Activated T-cell treated with anti-CD3 and anti-CD28 coated beads for 48 hours (primary cell): ENCODE measurements around the gene SERPINB2.

Experiments used
- DNase-seq: peaks from one replicate; pipeline ENCODE4 v3.0.0-alpha.2; 2020; ENCODE audit warnings: low read depth

SERPINB2 gene, protein sequence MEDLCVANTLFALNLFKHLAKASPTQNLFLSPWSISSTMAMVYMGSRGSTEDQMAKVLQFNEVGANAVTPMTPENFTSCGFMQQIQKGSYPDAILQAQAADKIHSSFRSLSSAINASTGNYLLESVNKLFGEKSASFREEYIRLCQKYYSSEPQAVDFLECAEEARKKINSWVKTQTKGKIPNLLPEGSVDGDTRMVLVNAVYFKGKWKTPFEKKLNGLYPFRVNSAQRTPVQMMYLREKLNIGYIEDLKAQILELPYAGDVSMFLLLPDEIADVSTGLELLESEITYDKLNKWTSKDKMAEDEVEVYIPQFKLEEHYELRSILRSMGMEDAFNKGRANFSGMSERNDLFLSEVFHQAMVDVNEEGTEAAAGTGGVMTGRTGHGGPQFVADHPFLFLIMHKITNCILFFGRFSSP

DNA sequence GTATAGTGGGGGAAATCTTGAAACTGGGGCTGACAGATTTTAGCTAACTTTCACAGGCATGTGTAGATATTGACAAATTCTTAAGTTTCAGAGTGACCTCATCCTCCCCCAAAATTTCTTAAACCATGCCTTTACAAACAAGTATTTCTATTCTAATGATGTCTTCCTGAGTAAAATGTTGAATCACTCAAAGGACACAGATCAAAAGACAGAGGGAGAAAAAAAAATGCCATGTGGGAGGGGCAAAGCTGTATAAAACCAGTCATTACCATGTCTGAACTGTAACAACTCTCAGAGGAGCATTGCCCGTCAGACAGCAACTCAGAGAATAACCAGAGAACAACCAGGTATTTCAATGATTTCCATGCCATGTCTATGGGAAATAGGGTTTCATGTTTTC is at the start of gene SERPINB2:
Gene SERPINB2 (plus strand): TSS at position 282 of the 400 bp plus-strand sequence. CDS start 3,740 bp downstream, outside the sequence.
- DNase-seq: no peak

- DNase-seq: no peak
Observed at GRCh38 chr18:63843008-63843407, 44.5 kb upstream of the SERPINB2 start.

GRCh38 chr18:63844254-63844653 is 43.3 kb upstream of the SERPINB2 start:
- no peak for DNase-seq

DNA sequence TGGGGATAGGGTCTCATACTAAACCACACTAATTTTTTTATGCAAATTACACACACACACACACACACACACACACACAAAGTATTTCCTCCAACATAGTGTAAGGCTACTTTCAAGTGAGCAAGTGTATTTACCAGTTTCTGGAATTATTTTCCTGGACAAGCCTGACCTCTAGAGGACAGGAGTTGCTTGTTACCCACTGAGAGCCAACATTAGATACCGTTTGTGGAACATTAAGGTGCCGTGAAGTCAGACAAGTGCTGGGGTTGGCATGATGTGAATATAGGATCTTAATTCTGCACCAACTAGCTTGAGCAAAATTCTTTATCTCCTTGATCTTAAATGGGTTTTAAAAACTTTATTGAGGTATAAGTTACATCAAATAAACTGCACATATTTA is 39.3 kb upstream of the SERPINB2 start:
- no peak for DNase-seq

DNA sequence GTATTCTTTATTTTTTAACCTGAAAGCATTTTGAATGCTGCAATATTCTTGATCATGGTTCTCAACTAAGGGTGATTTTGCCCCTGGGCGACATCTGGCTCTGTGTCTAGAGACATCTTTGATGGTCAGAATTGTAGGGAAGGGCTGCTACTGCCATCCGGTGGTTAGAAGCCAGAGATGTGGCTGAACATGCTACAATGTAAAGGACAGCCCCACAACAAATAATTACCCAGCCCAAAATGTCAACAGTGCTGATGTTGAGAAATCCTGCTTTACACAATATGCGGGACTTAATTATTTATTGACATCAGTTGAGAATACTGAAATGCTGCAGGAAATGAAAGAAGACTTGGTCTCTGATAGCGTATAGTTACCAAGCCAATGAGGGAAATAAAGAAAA is 37.5 kb upstream of the SERPINB2 start:
- no peak for DNase-seq

GRCh38 chr18:63850636-63851035 is 36.9 kb upstream of the SERPINB2 start:
- no peak for DNase-seq

DNA sequence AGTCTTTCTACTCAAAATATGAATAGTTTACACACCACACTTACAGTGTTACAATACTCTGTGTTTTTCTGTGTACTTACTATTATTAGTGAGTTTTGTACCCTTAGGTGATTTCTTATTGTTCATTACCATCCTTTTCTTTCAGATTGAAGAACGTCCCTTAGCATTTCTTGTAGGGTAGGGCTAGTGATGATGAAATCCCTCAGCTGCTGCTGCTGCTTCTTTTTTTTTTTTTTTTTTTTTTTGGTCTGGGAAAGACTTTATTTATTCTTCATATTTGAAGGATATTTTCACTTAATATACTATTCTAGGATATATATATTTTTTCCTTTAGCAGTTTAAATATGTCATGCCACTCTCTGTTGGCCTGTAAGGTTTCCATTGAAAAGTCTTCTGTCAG is 29.0 kb upstream of the SERPINB2 start:
- DNase-seq: no peak

DNA sequence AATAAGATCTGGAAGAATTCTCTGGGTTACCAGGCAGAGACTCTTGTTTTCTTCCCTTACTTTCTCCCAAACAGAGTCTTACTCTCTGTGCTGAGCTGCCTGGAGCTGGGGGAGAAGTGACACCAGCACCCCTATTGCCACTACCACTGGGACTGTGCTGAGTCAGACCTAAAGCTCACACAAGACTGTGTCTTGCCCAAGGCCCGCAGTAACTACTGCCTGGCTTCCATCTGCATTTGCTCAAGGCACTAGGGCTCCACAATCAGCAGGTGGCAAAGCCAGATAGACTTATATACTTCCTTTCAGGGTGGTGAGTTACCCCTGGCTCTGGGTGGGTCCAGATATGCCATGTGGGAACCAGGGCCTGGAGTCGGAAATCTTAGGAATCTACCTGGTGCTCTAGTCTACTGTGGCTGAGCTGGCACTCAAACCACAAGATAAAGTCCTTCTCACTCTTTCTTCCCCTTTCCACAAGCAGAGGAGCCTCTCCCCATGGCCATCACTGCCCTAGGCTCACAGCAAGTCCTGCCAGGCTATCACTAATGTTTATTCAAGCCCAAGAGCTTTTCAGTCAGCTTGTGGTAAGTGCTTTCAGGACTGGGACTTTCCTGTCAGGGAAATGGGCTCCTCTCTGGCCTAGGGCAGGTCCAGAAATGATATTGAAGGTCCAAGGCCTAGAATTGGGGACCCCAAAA is 27.6 kb upstream of the SERPINB2 start:
- no peak for DNase-seq

DNA sequence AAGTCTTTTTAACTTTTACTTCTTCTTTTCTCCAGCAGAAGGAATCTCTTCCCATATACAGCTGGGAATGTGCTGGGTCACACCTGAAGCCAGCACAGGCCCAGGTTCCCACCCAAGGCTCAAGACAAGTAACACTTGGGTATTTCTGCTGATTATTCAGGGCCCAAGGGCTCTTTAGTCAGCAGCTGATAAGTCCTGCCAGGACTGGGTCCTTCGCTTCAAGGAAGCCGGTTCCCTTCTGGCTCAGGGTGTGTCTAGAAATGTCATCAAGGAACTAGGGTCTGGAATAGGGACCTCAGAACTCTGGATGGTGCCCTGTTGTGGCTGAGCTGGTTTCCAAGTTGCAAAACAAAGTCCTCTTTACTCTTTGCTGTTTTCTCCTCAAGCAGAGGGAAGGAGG is 27.0 kb upstream of the SERPINB2 start:
- DNase-seq: no peak

DNA sequence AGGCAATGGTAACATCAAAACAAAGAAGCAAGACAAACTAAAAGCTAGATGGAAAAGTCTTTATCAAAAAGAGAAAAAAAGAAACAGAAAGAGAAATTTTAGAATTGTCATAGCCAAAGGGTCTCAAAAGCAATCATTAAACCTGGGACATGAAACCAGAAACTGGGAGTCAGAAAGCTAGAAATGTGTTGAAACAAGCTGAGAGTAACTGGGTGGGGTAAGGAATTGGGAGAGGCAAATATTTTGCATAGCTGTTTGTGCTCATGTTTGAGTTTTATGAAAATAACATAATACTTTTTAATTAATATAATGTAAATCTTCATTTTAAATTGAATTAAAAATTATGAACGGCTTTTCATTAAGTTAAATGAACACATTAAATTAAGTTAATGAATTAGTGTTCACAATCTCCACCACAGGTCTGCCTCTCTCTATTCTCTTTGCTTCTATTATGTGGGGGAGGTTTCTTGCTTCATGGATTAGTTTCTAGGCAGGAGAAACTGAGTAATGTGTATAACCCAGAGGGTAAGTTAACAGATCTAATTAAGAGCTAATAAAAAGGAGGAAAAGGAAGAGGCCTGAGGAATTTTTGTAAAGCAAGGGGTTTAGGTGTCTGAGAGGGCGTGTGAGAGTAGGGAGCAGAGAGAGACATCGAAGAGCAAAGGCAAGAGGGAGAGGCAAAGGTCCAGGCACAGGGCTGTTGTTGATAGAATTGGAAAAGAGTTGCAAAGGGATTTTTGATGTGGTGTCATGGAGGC is 20.0 kb upstream of the SERPINB2 start:
- no peak for DNase-seq

GRCh38 chr18:63868546-63868945 is 19.0 kb upstream of the SERPINB2 start:
- DNase-seq: no peak

GRCh38 chr18:63869374-63869773 is 18.1 kb upstream of the SERPINB2 start:
- no peak for DNase-seq

GRCh38 chr18:63869851-63870250 is 17.7 kb upstream of the SERPINB2 start:
- no peak for DNase-seq

- no peak for DNase-seq
Observed at GRCh38 chr18:63871836-63872235, 15.7 kb upstream of the SERPINB2 start.

DNA sequence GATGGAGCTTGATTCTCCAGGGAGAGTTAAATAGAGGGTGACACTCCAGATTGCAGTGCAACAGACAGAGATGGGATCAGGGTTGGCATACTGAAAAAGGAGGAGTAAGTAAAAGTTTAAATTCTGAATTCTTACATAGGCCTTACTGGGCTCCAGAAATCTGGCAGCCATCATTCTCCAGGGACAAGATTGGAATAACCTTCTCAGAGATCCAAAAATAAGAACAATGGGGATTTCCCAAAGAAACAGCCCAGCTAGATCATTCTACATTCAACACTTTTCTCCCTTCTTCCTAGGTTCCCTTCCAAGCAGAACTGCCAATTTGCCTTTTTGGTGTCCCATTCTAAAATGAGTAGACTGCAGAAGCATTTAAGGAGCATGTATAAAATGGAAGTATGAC is 14.9 kb upstream of the SERPINB2 start:
- no peak for DNase-seq

DNA sequence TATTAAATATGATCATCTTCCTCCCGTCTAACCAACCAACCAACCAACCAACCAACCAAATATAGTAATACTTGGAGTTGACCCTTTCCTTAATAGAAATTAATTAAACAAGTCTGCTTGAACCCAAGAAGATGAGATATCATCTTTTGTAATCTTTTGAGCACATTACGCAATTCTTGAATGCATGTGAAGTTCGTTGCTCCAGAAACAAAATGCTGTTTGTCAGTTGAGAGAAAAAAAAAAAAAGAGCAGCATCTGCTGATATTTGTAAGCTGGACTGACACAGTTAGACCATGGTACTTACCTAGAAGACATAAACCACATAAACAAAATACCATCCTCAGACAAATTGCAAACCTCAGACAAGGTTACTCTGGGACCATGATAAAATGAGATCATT is 9.2 kb upstream of the SERPINB2 start:
- no peak for DNase-seq

DNA sequence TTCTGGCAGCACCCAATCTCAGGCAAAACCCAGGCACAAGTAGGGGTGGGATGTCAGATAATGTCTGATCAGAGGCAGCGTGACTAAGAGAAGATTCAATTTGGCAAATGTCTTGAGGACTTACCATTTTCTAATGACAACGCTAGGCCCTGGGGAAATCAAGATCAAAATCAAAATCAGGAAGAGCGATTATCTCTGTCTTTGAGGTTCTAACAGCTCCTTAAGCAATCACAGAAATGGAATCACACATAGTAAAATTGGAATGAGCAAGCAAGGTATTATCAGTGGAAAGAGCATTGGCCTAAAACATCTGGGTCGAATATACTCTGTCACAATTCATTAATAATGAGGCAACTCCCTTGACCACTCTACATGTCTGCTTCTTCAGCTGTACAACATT is 8.6 kb upstream of the SERPINB2 start:
- DNase-seq: no peak

DNA sequence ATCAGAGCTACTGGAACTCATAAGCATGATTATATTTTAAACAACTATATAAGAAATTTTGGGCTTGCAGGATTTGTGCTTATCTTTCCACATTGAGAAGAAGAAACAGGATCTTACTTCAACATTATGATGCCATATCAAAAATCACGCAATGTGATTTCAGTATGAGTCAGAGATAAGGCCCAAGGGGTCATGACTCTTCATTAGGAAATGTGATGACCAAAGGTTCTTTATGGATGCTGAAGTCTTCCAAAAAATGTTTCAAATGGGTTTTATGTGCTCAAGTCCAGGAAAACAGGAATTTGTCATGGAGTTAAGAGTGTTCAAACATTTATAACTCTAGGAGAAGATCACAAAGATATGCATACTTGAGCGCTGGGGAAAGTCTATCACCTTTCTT is 7.8 kb upstream of the SERPINB2 start:
- DNase-seq: no peak

DNA sequence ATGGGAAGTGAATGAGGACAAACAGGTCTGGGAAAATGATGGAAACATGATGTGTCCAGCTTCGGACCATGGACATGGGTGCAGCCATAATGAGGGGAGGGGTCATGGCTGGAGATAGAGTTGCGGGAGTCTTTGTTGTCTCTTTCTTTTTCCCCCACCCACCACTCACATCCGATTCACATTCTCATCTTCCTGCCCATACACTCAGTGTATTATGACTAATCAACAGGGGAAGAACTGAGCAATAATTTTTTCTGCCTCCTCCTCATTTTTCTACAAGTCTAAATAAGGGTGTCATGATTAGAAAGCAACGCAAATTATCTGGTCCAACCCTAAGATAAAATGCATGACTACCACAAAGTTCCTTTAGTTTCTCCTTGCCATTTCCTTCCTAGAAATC is 5.7 kb upstream of the SERPINB2 start:
- DNase-seq: no peak

GRCh38 chr18:63882333-63883141 is 5.0 kb upstream of the SERPINB2 start:
- DNase-seq: no peak

GRCh38 chr18:63883617-63884016 is 3.9 kb upstream of the SERPINB2 start:
- no peak for DNase-seq
